GM20431 (cell line): ENCODE measurements around the gene RETREG3.

ENCODE experiments used
- in situ Hi-C: fragments of 300-500 bp; cut with MseI, MboI; formaldehyde crosslinking; loops from one replicate; pipeline ENCODE4 v1.15.0; 2020; ENCODE audit warnings: low sequenced_read_pairs; ENCODE audit not compliant: unreplicated experiment

RETREG3 gene

DNA sequence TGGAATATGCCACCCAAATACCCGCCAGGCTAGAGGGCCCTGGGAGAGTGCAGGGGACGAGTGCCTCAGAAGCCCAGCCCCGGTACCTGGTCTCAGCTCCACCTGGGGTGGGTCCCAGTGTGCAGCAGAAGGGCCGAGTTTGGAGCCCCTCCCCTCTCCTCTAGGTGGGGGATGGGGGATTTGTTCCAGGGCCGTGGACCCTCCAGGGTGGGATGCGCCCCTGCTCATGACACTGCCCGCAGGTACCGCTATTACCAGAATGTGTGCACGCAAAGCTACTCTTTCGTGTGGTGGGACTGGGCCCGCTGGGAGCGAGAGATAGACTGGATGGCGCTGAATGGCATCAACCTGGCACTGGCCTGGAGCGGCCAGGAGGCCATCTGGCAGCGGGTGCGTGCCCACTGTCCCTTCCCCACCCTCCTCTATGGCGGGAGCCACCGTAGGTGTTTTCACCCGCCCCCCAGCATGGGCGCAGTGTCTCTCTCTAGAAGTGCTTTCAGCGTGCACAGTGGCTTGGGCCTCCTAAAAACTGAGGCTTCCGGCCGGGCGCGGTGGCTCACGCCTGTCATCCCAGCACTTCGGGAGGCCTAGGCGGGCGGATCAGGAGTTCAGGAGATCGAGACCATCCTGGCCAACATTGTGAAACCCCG lies 71.9 kb downstream of the RETREG3 start:
- in situ Hi-C loops: no loop called here

DNA sequence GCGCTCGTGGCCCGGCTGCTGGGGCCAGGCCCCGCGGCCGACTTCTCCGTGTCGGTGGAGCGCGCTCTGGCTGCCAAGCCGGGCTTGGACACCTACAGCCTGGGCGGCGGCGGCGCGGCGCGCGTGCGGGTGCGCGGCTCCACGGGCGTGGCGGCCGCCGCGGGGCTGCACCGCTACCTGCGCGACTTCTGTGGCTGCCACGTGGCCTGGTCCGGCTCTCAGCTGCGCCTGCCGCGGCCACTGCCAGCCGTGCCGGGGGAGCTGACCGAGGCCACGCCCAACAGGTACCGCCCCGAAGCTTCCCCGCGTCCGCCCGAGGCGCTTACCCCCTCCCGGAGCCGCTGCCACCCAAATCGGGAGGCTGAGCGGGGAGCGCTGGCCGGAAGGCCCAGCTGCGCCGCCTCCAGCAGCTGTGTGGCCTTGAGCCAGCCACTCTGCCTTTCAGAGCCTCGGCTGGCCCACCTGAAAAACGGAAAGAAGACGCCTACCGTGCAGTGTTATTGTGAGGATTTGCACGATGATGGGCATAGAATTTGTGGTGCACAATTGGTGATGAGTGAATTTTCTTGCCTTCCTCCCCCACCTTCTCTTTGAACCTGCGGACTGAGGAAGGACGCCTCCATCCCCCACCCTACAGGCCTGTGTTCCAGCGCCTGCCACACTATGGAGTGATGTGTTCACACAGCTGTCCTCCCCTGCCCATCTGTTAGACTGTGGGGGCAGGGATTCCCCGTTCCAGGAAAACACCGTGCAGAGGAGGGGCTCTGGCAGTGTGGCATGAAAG lies 72.6 kb downstream of the RETREG3 start:
- in situ Hi-C loops: no loop called here

DNA sequence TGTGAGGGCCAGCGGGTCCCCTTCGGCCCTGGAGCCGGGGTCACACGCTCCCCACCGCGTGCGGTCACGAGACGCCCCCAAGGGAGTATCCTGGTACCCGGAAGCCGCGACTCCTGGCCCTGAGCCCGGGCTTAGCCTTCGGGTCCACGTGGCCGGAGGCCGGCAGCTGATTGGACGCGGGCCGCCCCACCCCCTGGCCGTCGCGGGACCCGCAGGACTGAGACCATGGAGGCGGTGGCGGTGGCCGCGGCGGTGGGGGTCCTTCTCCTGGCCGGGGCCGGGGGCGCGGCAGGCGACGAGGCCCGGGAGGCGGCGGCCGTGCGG lies 73.2 kb downstream of the RETREG3 start, which contains the start of gene NAGLU:
TSS of gene NAGLU (plus strand) at position 194 of the 324 bp plus-strand sequence. CDS start at position 226, 32 bp downstream.
- in situ Hi-C loops: no loop called here

DNA sequence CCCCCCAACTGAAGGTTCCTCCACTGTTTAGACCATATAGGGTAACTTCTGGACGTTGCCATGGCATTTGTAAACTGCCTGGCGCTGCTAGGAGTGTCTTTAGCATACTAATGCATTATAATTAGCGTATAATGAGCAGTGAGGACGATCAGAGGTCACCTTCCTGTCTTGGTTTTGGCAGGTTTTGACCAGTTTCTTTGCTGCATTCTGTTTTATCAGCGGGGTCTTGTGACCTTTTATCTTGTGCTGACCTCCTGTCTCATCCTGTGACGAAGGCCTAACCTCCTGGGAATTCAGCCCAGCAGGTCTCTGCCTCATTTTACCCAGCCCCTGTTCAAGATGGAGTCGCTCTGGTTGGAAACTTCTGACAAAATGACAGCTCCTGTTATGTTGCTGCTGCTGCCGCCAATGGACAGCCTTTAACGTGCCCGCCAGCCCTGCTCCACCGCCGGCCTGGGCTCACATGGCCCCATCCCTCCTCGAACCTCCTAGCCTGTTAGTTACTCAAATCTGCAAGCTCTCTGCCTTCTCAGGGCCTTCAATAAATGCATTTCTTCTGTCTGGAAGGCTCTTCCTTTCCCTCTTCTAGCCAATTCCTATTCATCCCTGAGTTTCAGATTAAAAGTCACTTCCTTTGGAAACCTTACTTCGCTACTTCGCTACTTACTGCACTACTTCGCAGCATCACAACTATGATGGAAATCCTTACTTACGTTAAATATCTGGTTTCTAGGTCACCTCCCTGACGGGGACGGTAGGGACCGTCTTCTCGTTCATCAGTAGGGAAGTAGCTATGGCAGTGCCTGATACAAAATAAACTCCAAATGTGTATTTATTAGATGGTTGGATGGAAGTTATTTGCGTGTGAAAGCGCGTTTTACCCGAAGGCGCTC lies 73.8 kb downstream of the RETREG3 start:
- in situ Hi-C loops: no loop called here

DNA sequence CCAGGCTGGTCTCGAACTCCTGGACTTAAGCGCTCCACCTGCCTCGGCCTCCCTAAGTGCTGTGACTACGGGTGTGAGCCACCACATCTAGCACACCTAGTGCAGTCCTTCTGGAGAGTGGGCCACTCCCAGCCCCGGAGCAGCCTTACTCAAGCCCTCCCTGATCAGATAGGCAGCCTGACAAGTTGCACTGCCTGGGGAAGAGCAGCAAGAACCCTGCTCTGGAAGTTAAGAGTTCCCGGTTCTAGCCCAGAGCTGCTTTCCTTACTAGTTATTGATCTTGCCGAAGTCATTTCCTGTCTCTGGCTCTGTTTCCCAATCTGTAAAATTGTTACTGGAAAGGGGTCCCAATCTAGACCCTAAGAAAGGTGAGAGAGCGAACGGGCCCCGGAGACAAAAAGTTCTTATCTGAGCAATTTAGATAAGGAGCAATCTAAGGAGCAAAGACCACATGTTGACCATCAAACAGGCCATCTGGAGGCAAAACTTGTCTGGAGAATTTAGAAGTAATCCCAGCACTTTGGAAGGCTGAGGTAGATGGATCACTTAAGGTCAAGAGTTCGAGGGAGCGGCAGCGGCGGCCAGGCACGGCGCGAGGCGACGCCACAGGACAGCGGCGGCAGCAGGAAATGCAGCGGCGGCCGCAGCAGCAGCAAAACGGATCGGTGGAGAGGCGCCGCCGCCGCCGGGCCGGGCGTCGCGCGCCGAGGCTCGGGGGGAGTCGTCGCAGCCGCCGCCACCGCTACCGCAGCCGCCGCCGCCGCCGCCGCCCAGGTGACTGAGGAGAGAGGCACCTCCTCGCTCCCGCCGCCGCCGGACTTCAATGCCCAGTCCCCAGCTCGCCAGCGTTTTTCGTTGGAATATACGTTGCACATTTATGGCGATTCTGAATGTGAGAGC lies 77.5 kb downstream of the RETREG3 start:
- in situ Hi-C loops: no loop called here

DNA sequence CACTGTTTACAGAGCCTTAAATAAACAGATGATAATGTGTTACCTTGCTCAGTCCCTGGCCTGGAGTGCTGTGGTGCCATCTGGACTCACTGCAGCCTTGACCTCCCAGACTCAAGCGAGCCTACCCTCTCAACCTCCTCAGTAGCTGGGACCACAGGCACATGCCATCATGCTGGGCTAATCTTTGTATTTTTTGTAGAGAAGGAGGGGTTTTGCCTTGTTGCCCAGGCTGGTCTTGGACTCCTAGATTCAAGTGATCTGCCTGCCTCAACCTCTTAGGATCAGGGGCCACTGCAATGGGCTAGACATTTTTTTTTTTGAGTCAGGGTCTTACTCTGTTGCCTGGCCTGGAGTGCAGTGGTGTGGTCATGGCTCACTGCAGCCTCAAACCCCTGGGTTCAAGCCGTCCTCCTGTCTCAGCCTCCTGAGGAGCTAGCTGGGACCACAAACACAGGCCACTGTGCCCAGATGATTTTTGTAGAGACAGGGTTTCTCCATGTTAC lies 78.2 kb downstream of the RETREG3 start:
- in situ Hi-C loops: no loop called here
